ENCODE measurements around the gene SLC22A16. TPM values are rescaled to one million over a fixed set of nuclear protein-coding genes. Genes with fewer than 3 reads are reported as not detected.
"Not testable (repeated sequence)": the region's sequence is repeated elsewhere in the genome, so short reads cannot be mapped to it uniquely, and the experiment has no call there.

The SLC22A16 gene
- total RNA-seq, 1 experiment from 2014 or later = not detected

DNA sequence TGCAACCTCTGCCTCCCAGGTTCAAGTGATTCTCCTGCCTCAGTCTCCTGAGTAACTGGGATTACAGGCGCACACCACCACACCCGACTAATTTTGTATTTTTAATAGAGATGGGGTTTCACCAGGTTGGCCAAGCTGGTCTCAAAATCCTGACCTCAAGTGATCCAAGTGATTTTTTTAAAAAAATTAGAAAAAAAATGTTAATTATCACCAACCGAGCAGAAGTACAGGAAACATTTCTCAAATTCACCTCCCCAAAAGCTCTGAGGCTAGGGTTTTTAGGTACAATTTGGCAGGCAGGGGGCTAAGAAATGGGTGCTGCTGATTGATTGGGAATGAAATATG lies 14.9 kb upstream of the SLC22A16 start:
- no peaks in the 10 kb centered on the region for H3F3A ChIP-seq (ENCODE audit: insufficient read depth, low read depth)
- DNase-seq = no peak
- no peaks in the 10 kb centered on the region for H3K9me2 ChIP-seq (ENCODE audit: insufficient read depth)
- no peaks in the 10 kb centered on the region for H4K20me1 ChIP-seq (ENCODE audit: insufficient read depth)
- H3K9me3 ChIP-seq (ENCODE audit: insufficient read depth, low read depth) = no peaks in the 10 kb centered on the region
- POLR2A ChIA-PET (ENCODE audit: unreplicated experiment) = interaction anchor here (0.7 kb wide), 1 partner anchor 312 kb away, joined by 10 read pairs; the partner anchor contains the start of gene WASF1
- H3K27ac ChIP-seq = no peak overlapping the region
- no TSS peak for BruUV-seq (replicated peaks)
- intact Hi-C loops (cut with micrococcal nuclease; ENCODE audit: unreplicated experiment) = no loop called here
- no peaks in the 10 kb centered on the region for H3K27me3 ChIP-seq (ENCODE audit: insufficient read depth, low read depth)
- H3K4me2 ChIP-seq = no peak overlapping the region
- CTCF ChIA-PET = no interaction called here
- H3K4me1 ChIP-seq (replicated peaks; ENCODE audit: insufficient read depth) = 0 out of 2 replicates have a peak, but pooled peaks cover 7% of the 10 kb centered on the region
- no peak for TF ChIP-seq EZH2 (IDR thresholded peaks at IDR 0.05; ENCODE audit: low read depth)
- TF ChIP-seq, protein P1, sequence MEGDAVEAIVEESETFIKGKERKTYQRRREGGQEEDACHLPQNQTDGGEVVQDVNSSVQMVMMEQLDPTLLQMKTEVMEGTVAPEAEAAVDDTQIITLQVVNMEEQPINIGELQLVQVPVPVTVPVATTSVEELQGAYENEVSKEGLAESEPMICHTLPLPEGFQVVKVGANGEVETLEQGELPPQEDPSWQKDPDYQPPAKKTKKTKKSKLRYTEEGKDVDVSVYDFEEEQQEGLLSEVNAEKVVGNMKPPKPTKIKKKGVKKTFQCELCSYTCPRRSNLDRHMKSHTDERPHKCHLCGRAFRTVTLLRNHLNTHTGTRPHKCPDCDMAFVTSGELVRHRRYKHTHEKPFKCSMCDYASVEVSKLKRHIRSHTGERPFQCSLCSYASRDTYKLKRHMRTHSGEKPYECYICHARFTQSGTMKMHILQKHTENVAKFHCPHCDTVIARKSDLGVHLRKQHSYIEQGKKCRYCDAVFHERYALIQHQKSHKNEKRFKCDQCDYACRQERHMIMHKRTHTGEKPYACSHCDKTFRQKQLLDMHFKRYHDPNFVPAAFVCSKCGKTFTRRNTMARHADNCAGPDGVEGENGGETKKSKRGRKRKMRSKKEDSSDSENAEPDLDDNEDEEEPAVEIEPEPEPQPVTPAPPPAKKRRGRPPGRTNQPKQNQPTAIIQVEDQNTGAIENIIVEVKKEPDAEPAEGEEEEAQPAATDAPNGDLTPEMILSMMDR (conservative IDR thresholded peaks at IDR 0.05) = no peak
- H3K36me3 ChIP-seq (ENCODE audit: low read depth) = no peaks in the 10 kb centered on the region
- H3K79me2 ChIP-seq (ENCODE audit: low read depth) = no peaks in the 10 kb centered on the region
- H2AFZ ChIP-seq = no peak overlapping the region
- no peak overlapping the region for H3K4me3 ChIP-seq

GRCh38 chr6:110490110-110490509 lies 13.7 kb upstream of the SLC22A16 start:
- peaks cover 9% of the 10 kb centered on the region for H3K4me1 ChIP-seq (replicated peaks; ENCODE audit: insufficient read depth)
- no peaks in the 10 kb centered on the region for H3K9me3 ChIP-seq (ENCODE audit: insufficient read depth, low read depth)
- ChIA-PET POLR2A (ENCODE audit: unreplicated experiment) (interaction anchor here (0.6 kb wide), 1 partner anchor 483 kb away, joined by 3 read pairs; no protein-coding TSS in a partner anchor), CTCF (no interaction called here)
- H3K4me2 ChIP-seq = no peak overlapping the region
- no peak overlapping the region for H3K4me3 ChIP-seq
- no peak overlapping the region for H2AFZ ChIP-seq
- no peaks in the 10 kb centered on the region for H3K27me3 ChIP-seq (ENCODE audit: insufficient read depth, low read depth)
- H3K36me3 ChIP-seq (ENCODE audit: low read depth) = no peaks in the 10 kb centered on the region
- intact Hi-C loops (cut with micrococcal nuclease; ENCODE audit: unreplicated experiment) = no loop called here
- DNase-seq = no peak
- H3F3A ChIP-seq (ENCODE audit: insufficient read depth, low read depth) = no peaks in the 10 kb centered on the region; the same call in 1 of the 2 replicates
- H3K27ac ChIP-seq = no peak overlapping the region
- no peaks in the 10 kb centered on the region for H4K20me1 ChIP-seq (ENCODE audit: insufficient read depth)
- TF ChIP-seq, protein P1 (conservative IDR thresholded peaks at IDR 0.05) = no peak
- TF ChIP-seq EZH2 (IDR thresholded peaks at IDR 0.05; ENCODE audit: low read depth) = no peak
- BruUV-seq (replicated peaks) = no TSS peak
- H3K9me2 ChIP-seq (ENCODE audit: insufficient read depth) = no peaks in the 10 kb centered on the region
- H3K79me2 ChIP-seq (ENCODE audit: low read depth) = no peaks in the 10 kb centered on the region

- no peaks in the 10 kb centered on the region for H3K36me3 ChIP-seq (ENCODE audit: low read depth)
- H3K9me3 ChIP-seq (ENCODE audit: insufficient read depth, low read depth) = no peaks in the 10 kb centered on the region
- H3K79me2 ChIP-seq (ENCODE audit: low read depth) = no peaks in the 10 kb centered on the region
- no TSS peak for BruUV-seq (replicated peaks)
- H3K4me2 ChIP-seq = no peak overlapping the region
- peaks cover 12% of the 10 kb centered on the region; the same call in 1 of the 2 replicates for H3F3A ChIP-seq (ENCODE audit: insufficient read depth, low read depth)
- TF ChIP-seq, protein P1 (conservative IDR thresholded peaks at IDR 0.05) = no peak
- TF ChIP-seq EZH2 (IDR thresholded peaks at IDR 0.05; ENCODE audit: low read depth) = no peak
- H3K4me3 ChIP-seq = no peak overlapping the region
- DNase-seq = no peak
- H3K4me1 ChIP-seq (replicated peaks; ENCODE audit: insufficient read depth) = peaks cover 23% of the 10 kb centered on the region
- intact Hi-C loops (cut with micrococcal nuclease; ENCODE audit: unreplicated experiment) = no loop called here
- H4K20me1 ChIP-seq (ENCODE audit: insufficient read depth) = no peaks in the 10 kb centered on the region
- no peak overlapping the region for H3K27ac ChIP-seq
- H2AFZ ChIP-seq = no peak overlapping the region
- H3K27me3 ChIP-seq (ENCODE audit: insufficient read depth, low read depth) = no peaks in the 10 kb centered on the region
- H3K9me2 ChIP-seq (ENCODE audit: insufficient read depth) = no peaks in the 10 kb centered on the region
- CTCF ChIA-PET = interaction anchor here (0.6 kb wide), 1 partner anchor 436 kb away, joined by 3 read pairs; no protein-coding TSS in a partner anchor
- POLR2A ChIA-PET (ENCODE audit: unreplicated experiment) = no interaction called here
Observed at GRCh38 chr6:110488606-110489190, 12.3 kb upstream of the SLC22A16 start.

DNA sequence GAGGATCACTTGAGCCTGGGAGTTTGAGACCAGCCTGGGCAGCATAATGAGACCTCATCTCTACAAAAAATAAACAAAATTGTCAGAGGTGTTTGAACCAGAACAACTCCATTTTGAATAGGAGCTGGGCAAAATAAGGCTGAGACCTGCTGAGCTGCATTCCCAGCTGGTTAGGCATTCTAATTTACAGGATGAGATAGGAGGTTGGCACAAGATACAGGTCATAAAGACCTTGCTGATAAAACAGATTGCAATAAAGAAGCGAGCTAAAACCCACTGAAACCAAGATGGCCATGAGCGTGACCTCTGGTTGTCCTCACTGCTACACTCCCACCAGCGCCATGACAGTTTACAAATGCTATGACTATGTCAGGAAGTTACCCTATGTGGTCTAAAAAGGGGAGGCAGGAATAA lies 11.6 kb upstream of the SLC22A16 start:
- H3K4me2 ChIP-seq; H3K4me3 ChIP-seq; H3K27ac ChIP-seq; H4K20me1 ChIP-seq (ENCODE audit: insufficient read depth); H3K9me2 ChIP-seq (ENCODE audit: insufficient read depth); DNase-seq; H3K9me3 ChIP-seq (ENCODE audit: insufficient read depth, low read depth); intact Hi-C loops (cut with micrococcal nuclease; ENCODE audit: unreplicated experiment); CTCF ChIA-PET; H3K79me2 ChIP-seq (ENCODE audit: low read depth); H3K27me3 ChIP-seq (ENCODE audit: insufficient read depth, low read depth); POLR2A ChIA-PET (ENCODE audit: unreplicated experiment); H3K36me3 ChIP-seq (ENCODE audit: low read depth); BruUV-seq (replicated peaks); H2AFZ ChIP-seq: not testable (repeated sequence)
- H3F3A ChIP-seq (ENCODE audit: insufficient read depth, low read depth) = peaks cover 12% of the 10 kb centered on the region; the same call in 1 of the 2 replicates
- H3K4me1 ChIP-seq (replicated peaks; ENCODE audit: insufficient read depth) = peaks cover 24% of the 10 kb centered on the region

All from PC-9 (cell line).